Measurements from ENCODE around the gene EIF3C.
"Not testable (repeated sequence)": the region's sequence is repeated elsewhere in the genome, so short reads cannot be mapped to it uniquely, and the experiment has no call there.

EIF3C gene

DNA sequence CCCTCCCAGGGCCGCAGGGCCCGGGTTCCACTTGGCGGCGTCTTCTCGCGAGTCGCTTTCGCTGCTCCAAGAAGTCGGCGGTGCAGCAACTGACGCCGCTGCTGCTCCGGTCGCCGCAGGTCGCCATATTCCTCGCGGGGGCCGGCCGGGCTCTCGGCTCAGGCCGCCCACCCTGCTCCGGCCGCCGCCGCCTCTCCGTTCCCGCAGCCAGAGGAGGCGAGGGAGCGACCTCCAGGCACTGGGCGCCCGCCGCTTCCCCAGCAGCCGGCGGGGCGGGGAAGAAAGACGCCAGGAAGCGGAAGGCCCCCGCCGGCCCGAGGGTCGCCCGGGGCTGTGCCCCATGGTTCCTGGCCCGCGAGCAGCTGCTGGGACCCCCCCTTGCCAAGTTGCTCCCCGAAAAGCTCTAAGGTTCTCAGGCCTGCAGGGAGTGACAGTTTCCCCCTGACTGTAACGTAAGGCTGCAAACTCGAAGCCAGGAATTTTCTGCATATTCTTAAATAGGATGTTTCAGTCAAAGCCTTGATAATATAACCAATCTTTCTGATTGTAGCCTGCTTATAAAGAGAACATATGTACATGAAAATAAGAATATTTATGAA lies 39.3 kb downstream of the EIF3C start:
- not testable (repeated sequence) for DNase-seq (ENCODE audit: low read depth)

DNA sequence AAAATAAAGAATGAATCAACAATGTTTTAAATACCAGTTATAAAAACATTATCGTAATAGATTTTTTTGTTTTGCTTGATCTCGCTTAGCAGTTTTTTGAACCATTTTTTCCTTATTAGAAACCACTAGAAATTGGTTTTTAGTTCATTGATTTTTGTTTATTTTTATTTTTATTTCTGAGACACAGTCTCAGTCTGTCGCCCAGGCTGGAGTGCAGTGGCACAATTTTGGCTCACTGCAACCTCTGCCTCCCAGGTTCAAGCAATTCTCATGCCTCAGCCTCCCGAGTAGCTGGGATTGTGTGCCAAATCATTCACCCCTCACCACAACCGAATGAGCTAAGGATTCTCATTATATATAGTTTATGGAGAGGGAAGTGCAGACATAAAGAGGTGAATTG lies 40.2 kb downstream of the EIF3C start, which contains the start of gene NPIPB9:
Gene NPIPB9 (plus strand): TSS at position 301 of the 400 bp plus-strand sequence.
- not testable (repeated sequence) for DNase-seq (ENCODE audit: low read depth)

DNA sequence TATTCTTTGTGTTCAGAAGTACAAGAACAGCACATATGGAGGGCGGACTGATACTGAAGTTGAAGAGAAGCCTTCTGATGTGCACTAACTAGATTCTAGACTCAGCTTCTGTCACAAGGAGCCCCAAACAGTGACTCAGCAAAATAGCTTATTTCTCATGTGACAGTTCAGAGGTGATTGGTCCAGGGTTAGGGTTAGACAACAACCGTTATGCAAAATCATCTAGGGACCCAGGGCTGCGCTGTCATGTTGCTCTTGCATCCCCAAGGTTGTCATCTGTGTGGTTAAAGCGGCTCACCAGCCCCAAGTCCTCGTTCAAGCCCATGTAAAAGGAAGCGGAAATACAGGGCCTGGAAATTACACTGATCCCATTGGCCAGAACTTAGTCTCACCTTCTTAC lies 70.4 kb downstream of the EIF3C start:
- DNase-seq (ENCODE audit: low read depth): not testable (repeated sequence)

DNA sequence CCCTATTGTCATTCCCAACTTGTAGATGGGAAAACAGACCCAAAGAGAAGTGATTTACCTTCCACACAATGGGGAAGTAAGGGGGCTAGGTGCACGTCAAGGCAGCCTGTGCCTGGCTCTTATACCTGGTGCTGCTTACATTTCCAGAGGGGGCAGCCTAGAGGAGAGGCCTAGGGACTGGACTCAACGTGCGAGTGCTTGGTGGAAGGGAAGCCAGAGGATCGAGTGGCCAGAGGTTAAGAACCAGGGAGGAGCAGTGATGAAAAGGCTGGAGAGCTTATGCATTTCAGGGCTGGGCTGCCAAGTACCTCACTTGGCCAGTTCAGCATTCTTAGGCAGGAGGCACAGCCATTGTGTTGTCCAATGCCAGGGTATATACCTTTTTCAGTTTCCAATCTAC lies 71.1 kb downstream of the EIF3C start:
- not testable (repeated sequence) for DNase-seq (ENCODE audit: low read depth)

Measured in activated T-cell treated with anti-CD3 and anti-CD28 coated beads for 24 hours (primary cell).